HepG2 (cell line): Measurements from ENCODE around the gene CTXN3. TPM values are rescaled to one million over a fixed set of nuclear protein-coding genes. Genes with fewer than 3 reads are reported as not detected.
A peak's percentile ranks its signal among the peaks of the same experiment; 100 is the strongest.
"Not testable (repeated sequence)": the region's sequence is repeated elsewhere in the genome, so short reads cannot be mapped to it uniquely, and the experiment has no call there.

Source experiments
- ATAC-seq: fragments of 200-7000 bp; cut with Tn5 transposase; 3 replicates; pipeline ENCODE4 v1.9.1; 2020; ENCODE audit warnings: mild to moderate bottlenecking, moderate library complexity
- BruUV-seq: library from RNA; stranded (reverse); fragments of 400-500 nt; replicated peaks from 2 replicates; lab custom pipeline; 2021; lab: Mats Ljungman, UMichigan
- CTCF ChIA-PET: fragments of 300-600 bp; formaldehyde crosslinking; extraction: SDS; loops from one replicate; lab custom pipeline; 2021; ENCODE audit warnings: low total read pairs, inconsistent platforms, low intra/inter-chr PET ratio; lab: Yijun Ruan, JAX
- POLR2A ChIA-PET: fragments of 350-600 bp; sonication (Branson Sonifier 250); formaldehyde crosslinking; loops from one replicate; lab custom pipeline; 2020; ENCODE audit warnings: antibody characterized with exemption, inconsistent platforms; lab: Yijun Ruan, JAX
- DNase-seq: peaks from one replicate; pipeline ENCODE4 v3.0.0-alpha.2; 2015; ENCODE audit warnings: low spot score
- FAIRE-seq: peaks from 3 replicates; lab custom pipeline; 2011; peaks lifted over from hg19 to GRCh38; lab: Jason Lieb, UNC
- H2AFZ ChIP-seq: one replicate; pipeline ENCODE4 v1.6.1; 2011; ENCODE audit warnings: low read length, inconsistent platforms
- H3K27ac ChIP-seq: fragments of 300-600 bp; 3 replicates; pipeline ENCODE4 v1.8.0; 2011; ENCODE audit warnings: mixed run types, mild to moderate bottlenecking, mixed read lengths, low read length, inconsistent platforms; ENCODE audit not compliant: insufficient read depth; ENCODE audit errors: extremely low read length
- H3K27me3 ChIP-seq, 2 experiments: fragments of 200-600 bp in 1 of 2; 2 replicates in 1 of 2; 3 replicates in 1 of 2; pipeline versions ENCODE4 v1.6.0 to v1.8.0; 2011; ENCODE audit warnings: low read length in 2 of 2, mild to moderate bottlenecking in 2 of 2, moderate library complexity in 2 of 2, inconsistent platforms in 1 of 2; ENCODE audit not compliant: insufficient read depth in 2 of 2, control insufficient read depth in 1 of 2
- H3K36me3 ChIP-seq, 2 experiments: fragments of 200-600 bp in 1 of 2; replicated peaks in 1 of 2; 2 replicates in 1 of 2; 3 replicates in 1 of 2; pipeline versions ENCODE4 v1.5.1 to v1.8.0; 2011; ENCODE audit warnings: low read length in 2 of 2, inconsistent platforms in 1 of 2; ENCODE audit not compliant: insufficient read depth in 2 of 2, control insufficient read depth in 1 of 2
- H3K4me1 ChIP-seq: 2 replicates; pipeline ENCODE4 v1.5.1; 2012; ENCODE audit warnings: low read length, inconsistent platforms; ENCODE audit not compliant: insufficient read depth
- H3K4me2 ChIP-seq: 2 replicates; pipeline ENCODE4 v1.6.0; 2011; ENCODE audit warnings: low read depth, low read length, inconsistent platforms
- H3K4me3 ChIP-seq, 3 experiments: fragments of 200-600 bp in 1 of 3; sonication (generic), shearing (Covaris generic) in 1 of 3; replicated peaks in 1 of 3; 2 replicates each; pipeline ENCODE4 v1.5.1; 2011 to 2016; ENCODE audit warnings: low read length in 3 of 3, inconsistent platforms in 2 of 3, low read depth in 2 of 3, mild to moderate bottlenecking in 2 of 3, control low read depth in 1 of 3, mixed read lengths in 1 of 3; ENCODE audit not compliant: insufficient read depth in 1 of 3
- H3K79me2 ChIP-seq: one replicate; pipeline ENCODE4 v1.6.1; 2011; ENCODE audit warnings: low read length, inconsistent platforms; ENCODE audit not compliant: insufficient read depth
- H3K9ac ChIP-seq: 2 replicates; pipeline ENCODE4 v1.6.0; 2011; ENCODE audit warnings: mild to moderate bottlenecking, low read depth, low read length, inconsistent platforms; ENCODE audit not compliant: insufficient read depth
- H3K9me3 ChIP-seq: 2 replicates; pipeline ENCODE4 v1.5.1; 2012; ENCODE audit warnings: mild to moderate bottlenecking, low read length
- H4K20me1 ChIP-seq: 2 replicates; pipeline ENCODE4 v1.6.0; 2011; ENCODE audit warnings: inconsistent platforms, mild to moderate bottlenecking, low read length, moderate library complexity; ENCODE audit not compliant: insufficient read depth
- JARID2 ChIP-seq: sonication (generic); formaldehyde crosslinking; IDR thresholded peaks from 2 replicates; pipeline ENCODE4 v1.8.1; 2023; ENCODE audit warnings: missing genetic modification reagents, inconsistent platforms; ENCODE audit not compliant: insufficient replicate concordance
- MAFK ChIP-seq, 2 experiments: IDR thresholded peaks in 1 of 2; conservative IDR thresholded peaks in 1 of 2; 2 replicates each; pipeline ENCODE4 v1.6.1; 2011; ENCODE audit warnings: improper control_type of control experiment in 2 of 2, low read length in 2 of 2
- NFE2L2 ChIP-seq: fragments of 150-350 bp; IDR thresholded peaks from 2 replicates; pipeline ENCODE4 v1.6.1; 2014; ENCODE audit warnings: low read length
- TEAD2 ChIP-seq: sonication (generic); formaldehyde crosslinking; IDR thresholded peaks from 2 replicates; pipeline ENCODE4 v1.9.0; 2021; ENCODE audit warnings: missing genetic modification reagents
- WGBS: methylation state at CpG from one replicate; pipeline ENCODE4 v1.1.6; 2017; ENCODE audit warnings: low lambda C conversion rate; 5-methylcytosine and 5-hydroxymethylcytosine counted together
- in situ Hi-C: cut with HindIII; loops from 2 replicates; pipeline ENCODE4 v1.10.0; 2017; ENCODE audit warnings: low pct_unique_long_range_greater_than_20kb; ENCODE audit not compliant: extremely low pct_ligation_motif_present
- intact Hi-C: fragments of 100-400 bp; cut with micrococcal nuclease; formaldehyde crosslinking; loops from one replicate; pipeline ENCODE4 v1.10.0; 2022; ENCODE audit not compliant: unreplicated experiment
- polyA plus RNA-seq, 8 experiments: library from polyadenylated mRNA; depleted of rRNA in 3 of 8; stranded (reverse) in 7 of 8; unstranded in 1 of 8; fragments of >200 nt; fragmentation: Illumina TruSeq in 4 of 8; extraction: Trizol in 4 of 8; gene quantifications; 2 replicates each; pipeline versions ENCODE4 v1.2.1 to v1.2.3, GENCODE V29; 2011 to 2016; ENCODE audit warnings: low read depth in 4 of 8, missing spikeins in 1 of 8, mixed read lengths in 1 of 8; ENCODE audit not compliant: insufficient read depth in 1 of 8
- total RNA-seq, 5 experiments: library from RNA; depleted of rRNA; stranded (reverse); fragments of >200 nt; fragmentation: Illumina TruSeq; extraction: Trizol; gene quantifications; 2 replicates each; pipeline ENCODE4 v1.2.3, GENCODE V29; 2016; ENCODE audit warnings: low read depth in 1 of 5
- TF ChIP-seq, protein P1 (sequence below): sonication (generic); formaldehyde crosslinking; IDR thresholded peaks from 2 replicates; pipeline ENCODE4 v1.5.1; 2020; ENCODE audit warnings: mild to moderate bottlenecking, missing genetic modification reagents, moderate library complexity

The CTXN3 gene
- total and polyA plus RNA-seq, 2 of the 13 experiments (the other 11 are each of a cell fraction or from before 2014, with no cell fraction given): not detected

DNA sequence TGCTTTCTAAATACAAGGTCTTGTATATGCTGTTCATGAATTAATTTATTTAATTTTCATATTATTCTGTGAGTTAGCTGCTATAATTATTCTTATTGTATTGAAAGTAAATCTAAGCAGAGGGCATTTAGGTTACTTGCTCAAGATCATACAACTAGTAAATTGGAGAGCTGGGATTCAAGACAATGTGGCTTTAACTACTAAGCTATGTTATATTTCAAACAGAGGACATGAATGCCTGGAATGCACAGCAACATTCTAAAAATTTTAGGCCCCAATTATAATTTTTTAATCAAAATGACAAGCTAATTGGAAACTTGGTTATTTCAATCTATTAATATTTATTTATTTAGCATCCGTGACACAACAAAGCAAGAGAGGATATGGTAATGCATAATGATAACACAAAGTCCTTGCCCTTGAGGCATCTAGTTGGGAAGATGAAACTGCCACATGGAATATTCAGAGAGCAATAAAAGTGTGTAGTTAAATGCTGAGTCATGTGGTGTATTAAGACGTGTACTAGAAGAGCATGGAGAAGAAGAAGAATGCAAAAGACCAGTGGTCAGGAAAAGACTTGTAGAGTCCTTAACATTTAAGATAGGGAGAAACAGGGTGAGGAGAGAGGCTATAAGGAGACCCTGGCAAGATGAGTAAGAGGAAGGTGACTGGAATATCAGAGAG is 24.4 kb downstream of the CTXN3 start:
- CTCF ChIA-PET: no interaction called here

DNA sequence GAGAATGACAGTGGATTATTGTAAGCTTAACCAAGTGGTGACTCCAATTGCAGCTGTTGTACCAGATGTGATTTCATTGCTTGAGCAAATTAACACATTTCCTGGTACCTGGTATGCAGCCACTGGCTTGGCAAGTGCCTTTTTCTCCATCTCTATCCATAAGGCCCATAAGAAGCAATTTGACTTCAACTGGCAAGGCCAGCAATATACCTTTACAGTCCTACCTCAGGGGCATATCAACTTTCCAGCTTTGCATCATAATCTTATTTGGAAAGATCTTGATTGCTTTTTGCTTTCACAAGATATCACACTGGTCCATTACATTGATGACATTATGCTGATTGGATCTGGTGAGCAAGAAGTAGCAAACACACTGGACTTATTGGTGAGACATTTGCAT is 28.1 kb downstream of the CTXN3 start:
- ATAC-seq, in situ Hi-C loops, H3K27ac ChIP-seq, H3K36me3 ChIP-seq, POLR2A ChIA-PET, H3K79me2 ChIP-seq, H3K4me1 ChIP-seq, H3K9ac ChIP-seq, FAIRE-seq, H3K4me2 ChIP-seq, H2AFZ ChIP-seq, CTCF ChIA-PET, H3K9me3 ChIP-seq, H3K4me3 ChIP-seq, BruUV-seq, H3K27me3 ChIP-seq, intact Hi-C loops, H4K20me1 ChIP-seq, DNase-seq: not testable (repeated sequence)

More for the DNA sequence above, 24.4 kb downstream of the CTXN3 start:
- Histone ChIP-seq H3K4me2 (no peak overlapping the region), H3K4me1 (no peaks in the 10 kb centered on the region), H3K4me3 (no peak overlapping the region), H3K27ac (no peak overlapping the region), H3K9ac (no peak overlapping the region), H3K79me2 (no peaks in the 10 kb centered on the region), H3K36me3 (no peaks in the 10 kb centered on the region), H3K9me3 (no peaks in the 10 kb centered on the region), H2AFZ (no peak overlapping the region), H3K27me3 (no peaks in the 10 kb centered on the region), H4K20me1 (no peaks in the 10 kb centered on the region)
- ATAC-seq (no peak), FAIRE-seq (no peak), DNase-seq (no peak)
- intact Hi-C loops: no loop called here
- in situ Hi-C loops: no loop called here
- no TSS peak for BruUV-seq
- 0% methylated on average over 2 of the region's 2 CpGs for WGBS
- TF ChIP-seq MAFK (conservative IDR thresholded peaks at IDR 0.05 in 1 of 2, IDR thresholded peaks at IDR 0.05 in 1 of 2; ENCODE audit: low read length in 2 of 2) (peak in 1 of 2 experiments; percentile 25; a peak in 1 of 4 replicates), TEAD2 (CRISPR knock-in tag) (no peak), JARID2 (no peak), NFE2L2 (peak; percentile 62)
- TF ChIP-seq, protein P1, sequence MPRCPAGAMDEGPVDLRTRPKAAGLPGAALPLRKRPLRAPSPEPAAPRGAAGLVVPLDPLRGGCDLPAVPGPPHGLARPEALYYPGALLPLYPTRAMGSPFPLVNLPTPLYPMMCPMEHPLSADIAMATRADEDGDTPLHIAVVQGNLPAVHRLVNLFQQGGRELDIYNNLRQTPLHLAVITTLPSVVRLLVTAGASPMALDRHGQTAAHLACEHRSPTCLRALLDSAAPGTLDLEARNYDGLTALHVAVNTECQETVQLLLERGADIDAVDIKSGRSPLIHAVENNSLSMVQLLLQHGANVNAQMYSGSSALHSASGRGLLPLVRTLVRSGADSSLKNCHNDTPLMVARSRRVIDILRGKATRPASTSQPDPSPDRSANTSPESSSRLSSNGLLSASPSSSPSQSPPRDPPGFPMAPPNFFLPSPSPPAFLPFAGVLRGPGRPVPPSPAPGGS (CRISPR knock-in tag): no peak
- POLR2A ChIA-PET: no interaction called here
